ENCODE results near the gene ZNF441.

GRCh38 chr19:11798391-11799330 is 31.9 kb downstream of the ZNF441 start, which contains the start of gene ZNF491:
- TF ChIP-seq POLR2A (IDR thresholded peaks at IDR 0.05; ENCODE audit: low read length), result peak; percentile 36
- TF ChIP-seq GATA1 (IDR thresholded peaks at IDR 0.05; ENCODE audit: low read depth, low read length), result no peak
